ENCODE results near the gene UBAP2L.

Gene UBAP2L

GRCh38 chr1:154206196-154206595, 14.6 kb upstream of the UBAP2L start, which contains the start of gene CFAP141:
Gene CFAP141, minus strand, starts transcription at chr1:154206333. Its CDS starts 26 bp downstream, at chr1:154206307.
- no peak within 1 kb of the TSS for H3K4me3 ChIP-seq (ENCODE audit: low read depth, low read length)
- peaks cover 50% of the 10 kb centered on the region for H3K36me3 ChIP-seq (ENCODE audit: control insufficient read depth, insufficient read depth, low read length)
- no peak within 1 kb of the TSS for H3K9ac ChIP-seq (ENCODE audit: low read length)
- no peaks in the 10 kb centered on the region for H3K9me3 ChIP-seq (ENCODE audit: control insufficient read depth, insufficient read depth, low read depth, low read length)
- H3K27ac ChIP-seq (ENCODE audit: low read depth, low read length): no peak within 1 kb of the TSS
- no peaks in the 10 kb centered on the region for H3K4me1 ChIP-seq (ENCODE audit: control insufficient read depth, insufficient read depth, low read length)
- H3K27me3 ChIP-seq (ENCODE audit: control insufficient read depth, insufficient read depth, low read length): no peaks in the 10 kb centered on the region

DNA sequence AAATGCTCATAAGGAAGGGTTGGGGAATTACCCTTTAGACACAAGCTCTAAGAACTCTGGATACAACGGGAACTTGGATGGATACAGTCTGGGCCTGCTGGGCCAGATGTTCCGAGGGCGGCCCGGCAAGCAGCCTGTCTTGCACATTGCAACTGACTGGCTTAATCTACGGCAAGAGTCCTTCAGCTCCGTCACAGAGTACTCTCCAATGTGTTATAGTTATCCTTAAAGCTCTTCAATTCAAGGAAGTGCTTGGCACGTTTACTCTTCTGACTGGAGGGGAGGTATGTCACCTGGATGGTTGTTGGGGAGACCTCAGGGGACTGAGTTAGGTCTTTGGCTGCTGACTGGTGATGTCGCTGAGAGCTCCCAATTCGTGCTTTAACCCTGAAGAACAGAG, 13.5 kb upstream of the UBAP2L start:
- no peaks in the 10 kb centered on the region for H3K27me3 ChIP-seq (ENCODE audit: control insufficient read depth, insufficient read depth, low read length)
- no peak overlapping the region for H3K9ac ChIP-seq (ENCODE audit: low read length)
- no peak overlapping the region for H3K27ac ChIP-seq (ENCODE audit: low read depth, low read length)
- H3K4me3 ChIP-seq (ENCODE audit: low read depth, low read length): no peak overlapping the region
- H3K36me3 ChIP-seq (ENCODE audit: control insufficient read depth, insufficient read depth, low read length): peaks cover 59% of the 10 kb centered on the region
- no peaks in the 10 kb centered on the region for H3K4me1 ChIP-seq (ENCODE audit: control insufficient read depth, insufficient read depth, low read length)
- no peaks in the 10 kb centered on the region for H3K9me3 ChIP-seq (ENCODE audit: control insufficient read depth, insufficient read depth, low read depth, low read length)

DNA sequence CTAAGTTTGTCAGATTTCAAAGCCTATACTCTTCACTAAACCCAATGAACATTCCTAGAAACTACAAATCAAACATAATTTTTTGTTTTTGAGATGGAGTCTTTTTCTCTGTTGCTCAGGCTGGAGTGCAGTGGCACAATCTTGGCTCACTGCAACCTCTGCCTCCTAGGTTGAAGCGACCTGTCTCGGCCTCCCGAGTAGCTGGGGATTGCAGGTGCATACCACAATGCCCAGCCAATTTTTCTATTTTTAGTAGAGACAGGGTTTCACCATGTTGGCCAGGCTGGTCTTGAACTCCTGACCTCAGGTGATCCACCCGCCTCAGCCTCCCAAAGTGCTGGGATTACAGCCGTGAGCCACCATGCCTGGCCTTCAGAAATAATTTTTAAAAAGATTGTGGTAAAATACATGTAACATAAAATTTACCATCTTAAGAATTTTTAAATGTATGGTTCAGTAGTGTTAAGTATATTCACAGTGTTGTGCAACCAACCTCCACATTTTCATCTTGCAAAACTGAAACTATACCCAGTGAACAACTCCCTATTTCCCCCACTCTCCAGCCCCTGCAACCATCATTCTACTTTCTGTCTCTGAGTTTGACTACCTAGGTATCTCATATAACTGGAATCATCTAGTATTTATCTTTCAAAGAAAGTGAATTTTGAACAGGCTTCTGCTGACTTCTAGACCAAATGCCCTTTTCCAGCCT, 11.9 kb upstream of the UBAP2L start:
- Histone ChIP-seq H3K27ac (ENCODE audit: low read depth, low read length) (no peak overlapping the region), H3K4me1 (ENCODE audit: control insufficient read depth, insufficient read depth, low read length) (no peaks in the 10 kb centered on the region), H3K9me3 (ENCODE audit: control insufficient read depth, insufficient read depth, low read depth, low read length) (no peaks in the 10 kb centered on the region), H3K4me3 (ENCODE audit: low read depth, low read length) (no peak overlapping the region), H3K36me3 (ENCODE audit: control insufficient read depth, insufficient read depth, low read length) (peaks cover 75% of the 10 kb centered on the region), H3K9ac (ENCODE audit: low read length) (no peak overlapping the region), H3K27me3 (ENCODE audit: control insufficient read depth, insufficient read depth, low read length) (no peaks in the 10 kb centered on the region)

- peaks cover 75% of the 10 kb centered on the region for H3K36me3 ChIP-seq (ENCODE audit: control insufficient read depth, insufficient read depth, low read length)
- no peaks in the 10 kb centered on the region for H3K27me3 ChIP-seq (ENCODE audit: control insufficient read depth, insufficient read depth, low read length)
- no peak overlapping the region for H3K9ac ChIP-seq (ENCODE audit: low read length)
- no peaks in the 10 kb centered on the region for H3K4me1 ChIP-seq (ENCODE audit: control insufficient read depth, insufficient read depth, low read length)
- H3K4me3 ChIP-seq (ENCODE audit: low read depth, low read length): no peak overlapping the region
- no peaks in the 10 kb centered on the region for H3K9me3 ChIP-seq (ENCODE audit: control insufficient read depth, insufficient read depth, low read depth, low read length)
- no peak overlapping the region for H3K27ac ChIP-seq (ENCODE audit: low read depth, low read length)
Observed at GRCh38 chr1:154212083-154212482, 8.7 kb upstream of the UBAP2L start.

DNA sequence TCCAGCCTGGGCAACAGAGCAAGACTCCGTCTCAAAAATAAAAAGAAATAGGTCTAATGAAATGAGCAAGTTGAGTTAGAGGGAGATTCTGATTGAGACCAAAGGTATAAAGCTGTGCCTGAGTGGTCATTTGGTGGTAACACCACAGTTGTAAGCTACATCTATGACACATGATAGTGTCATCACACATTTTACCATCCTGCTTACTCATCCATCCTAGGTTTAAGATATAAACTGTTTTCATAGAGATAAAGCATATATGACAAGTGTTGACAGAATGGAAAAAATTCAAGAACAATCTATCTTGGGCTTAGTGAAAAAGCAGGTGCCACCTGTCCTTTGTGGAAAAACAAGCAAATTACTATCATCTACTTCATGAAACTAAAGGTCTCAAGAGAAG, 7.5 kb upstream of the UBAP2L start:
- no peak overlapping the region for H3K9ac ChIP-seq (ENCODE audit: low read length)
- no peak overlapping the region for H3K4me3 ChIP-seq (ENCODE audit: low read depth, low read length)
- no peak overlapping the region for H3K27ac ChIP-seq (ENCODE audit: low read depth, low read length)
- H3K27me3 ChIP-seq (ENCODE audit: control insufficient read depth, insufficient read depth, low read length): no peaks in the 10 kb centered on the region
- peaks cover 2% of the 10 kb centered on the region; the same call in 1 of the 2 replicates for H3K4me1 ChIP-seq (ENCODE audit: control insufficient read depth, insufficient read depth, low read length)
- H3K36me3 ChIP-seq (ENCODE audit: control insufficient read depth, insufficient read depth, low read length): peaks cover 76% of the 10 kb centered on the region
- no peaks in the 10 kb centered on the region for H3K9me3 ChIP-seq (ENCODE audit: control insufficient read depth, insufficient read depth, low read depth, low read length)

DNA sequence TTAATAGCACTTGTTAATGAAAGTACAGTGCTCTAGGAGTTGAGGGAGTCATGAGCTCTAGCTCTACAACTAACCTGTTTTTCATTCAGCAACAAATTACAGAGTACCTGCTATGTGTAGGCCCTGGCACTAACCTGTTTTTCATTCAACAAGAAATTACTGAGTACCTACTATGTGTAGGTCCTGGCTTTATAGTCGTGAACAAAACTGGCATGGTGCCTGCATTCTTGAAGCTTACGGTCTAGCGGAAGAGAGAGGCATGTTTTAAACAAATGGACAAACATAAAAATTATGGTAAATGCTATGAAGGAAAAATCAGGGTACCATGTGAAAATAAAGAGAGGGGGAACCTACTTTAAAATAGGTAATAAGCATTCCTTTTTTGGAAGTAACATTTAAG, 2.2 kb upstream of the UBAP2L start:
- Histone ChIP-seq H3K9ac (ENCODE audit: low read length) (no peak overlapping the region), H3K4me3 (ENCODE audit: low read depth, low read length) (peak overlapping the region; percentile 99; the same call in 1 of the 2 replicates), H3K36me3 (ENCODE audit: control insufficient read depth, insufficient read depth, low read length) (peaks cover 39% of the 10 kb centered on the region)

GRCh38 chr1:154219541-154219940, 1.2 kb upstream of the UBAP2L start:
- Histone ChIP-seq H3K9ac (ENCODE audit: low read length) (peak overlapping the region; percentile 100), H3K9me3 (ENCODE audit: control insufficient read depth, insufficient read depth, low read depth, low read length) (no peaks in the 10 kb centered on the region), H3K27ac (ENCODE audit: low read depth, low read length) (peak overlapping the region; percentile 99), H3K36me3 (ENCODE audit: control insufficient read depth, insufficient read depth, low read length) (peaks cover 35% of the 10 kb centered on the region), H3K4me3 (ENCODE audit: low read depth, low read length) (peak overlapping the region; percentile 99), H3K4me1 (ENCODE audit: control insufficient read depth, insufficient read depth, low read length) (peaks cover 22% of the 10 kb centered on the region), H3K27me3 (ENCODE audit: control insufficient read depth, insufficient read depth, low read length) (no peaks in the 10 kb centered on the region)

More for the DNA sequence above, 2.2 kb upstream of the UBAP2L start:
- H3K27me3 ChIP-seq (ENCODE audit: control insufficient read depth, insufficient read depth, low read length): no peaks in the 10 kb centered on the region
- peaks cover 22% of the 10 kb centered on the region for H3K4me1 ChIP-seq (ENCODE audit: control insufficient read depth, insufficient read depth, low read length)
- no peak overlapping the region for H3K27ac ChIP-seq (ENCODE audit: low read depth, low read length)
- no peaks in the 10 kb centered on the region for H3K9me3 ChIP-seq (ENCODE audit: control insufficient read depth, insufficient read depth, low read depth, low read length)

DNA sequence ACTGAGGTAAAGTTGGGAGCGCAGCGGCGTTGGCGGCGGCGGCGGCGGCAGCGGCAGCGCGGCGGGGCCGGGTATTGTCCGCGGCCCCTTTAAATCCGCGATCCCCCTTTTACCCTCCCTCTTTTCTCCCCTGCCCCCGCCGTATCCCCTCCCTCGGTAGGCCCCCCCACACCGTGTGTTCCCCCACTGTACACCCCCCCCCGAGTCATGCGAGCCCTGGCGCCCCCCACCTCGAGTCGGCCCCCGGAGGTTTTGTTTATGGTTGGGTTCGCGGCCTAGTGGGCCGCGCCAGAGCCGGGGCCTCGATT, 169 bp downstream of the UBAP2L start:
- peak overlapping the region; percentile 95 for H3K27ac ChIP-seq (ENCODE audit: low read depth, low read length)
- peak overlapping the region; percentile 90 for H3K9ac ChIP-seq (ENCODE audit: low read length)
- peak overlapping the region; percentile 99 for H3K4me3 ChIP-seq (ENCODE audit: low read depth, low read length)
- peaks cover 22% of the 10 kb centered on the region for H3K4me1 ChIP-seq (ENCODE audit: control insufficient read depth, insufficient read depth, low read length)
- no peaks in the 10 kb centered on the region for H3K9me3 ChIP-seq (ENCODE audit: control insufficient read depth, insufficient read depth, low read depth, low read length)
- H3K27me3 ChIP-seq (ENCODE audit: control insufficient read depth, insufficient read depth, low read length): no peaks in the 10 kb centered on the region
- peaks cover 47% of the 10 kb centered on the region for H3K36me3 ChIP-seq (ENCODE audit: control insufficient read depth, insufficient read depth, low read length)

DNA sequence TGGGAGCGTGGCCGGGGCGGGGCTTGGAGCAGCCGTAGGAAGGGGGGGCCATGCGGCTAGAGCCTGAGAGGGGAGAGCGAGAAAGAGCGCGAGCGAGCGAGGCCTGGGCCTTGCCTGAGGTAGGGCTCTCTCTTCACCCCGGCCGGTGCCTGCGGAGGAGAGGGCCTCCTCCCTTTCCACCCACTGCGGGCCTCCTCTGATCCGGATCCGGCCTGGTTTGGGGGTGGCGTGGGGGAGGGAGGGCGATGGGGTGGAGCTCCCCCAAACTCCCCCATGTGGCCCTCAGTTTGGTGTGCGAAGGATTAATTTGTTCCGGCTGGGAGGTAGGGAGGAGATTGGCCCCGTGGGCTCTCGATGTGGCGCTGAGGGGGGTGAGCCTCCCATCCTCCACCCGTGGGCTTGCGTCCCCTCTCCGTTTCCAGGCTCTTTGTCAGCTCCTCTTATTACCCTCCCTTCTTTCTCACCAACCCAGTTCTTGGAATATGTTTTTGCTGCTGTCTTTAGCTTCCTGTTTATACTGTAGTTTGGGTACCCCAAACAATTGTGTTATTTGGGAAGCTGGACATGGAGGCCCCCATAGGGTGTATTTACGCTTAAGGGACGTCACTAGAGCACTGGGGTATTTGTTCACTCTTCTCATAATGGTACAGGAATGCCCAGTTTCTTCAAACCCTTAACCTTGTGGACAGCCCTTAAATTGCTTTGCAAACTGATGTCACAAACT, 685 bp downstream of the UBAP2L start:
- Histone ChIP-seq H3K9me3 (ENCODE audit: control insufficient read depth, insufficient read depth, low read depth, low read length) (no peaks in the 10 kb centered on the region), H3K4me1 (ENCODE audit: control insufficient read depth, insufficient read depth, low read length) (peaks cover 22% of the 10 kb centered on the region), H3K9ac (ENCODE audit: low read length) (peak overlapping the region; percentile 90), H3K27me3 (ENCODE audit: control insufficient read depth, insufficient read depth, low read length) (no peaks in the 10 kb centered on the region), H3K4me3 (ENCODE audit: low read depth, low read length) (peak overlapping the region; percentile 99), H3K27ac (ENCODE audit: low read depth, low read length) (peak overlapping the region; percentile 95), H3K36me3 (ENCODE audit: control insufficient read depth, insufficient read depth, low read length) (peaks cover 52% of the 10 kb centered on the region)

GRCh38 chr1:154222518-154222917, 1.8 kb downstream of the UBAP2L start:
- Histone ChIP-seq H3K27ac (ENCODE audit: low read depth, low read length) (no peak overlapping the region), H3K36me3 (ENCODE audit: control insufficient read depth, insufficient read depth, low read length) (peaks cover 54% of the 10 kb centered on the region)

DNA sequence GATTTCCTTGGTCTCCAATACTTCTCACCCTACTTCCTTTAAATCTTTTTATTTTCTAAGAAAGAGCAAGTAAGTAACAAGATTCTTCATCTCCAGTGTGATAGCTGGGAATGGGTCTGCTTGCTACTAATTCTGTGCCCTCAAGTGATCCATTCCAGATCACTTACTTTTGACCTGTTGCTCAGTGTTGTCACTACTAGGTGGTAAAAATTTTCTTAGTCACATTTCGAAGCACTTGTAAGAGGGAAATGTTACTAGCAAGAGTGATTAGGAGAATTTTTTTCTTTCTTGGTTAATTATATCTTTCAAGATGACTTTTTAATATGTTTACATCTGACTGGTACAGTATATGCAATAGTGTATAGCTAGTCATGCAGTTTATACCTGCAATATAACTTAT, 2.2 kb downstream of the UBAP2L start:
- Histone ChIP-seq H3K4me3 (ENCODE audit: low read depth, low read length) (peak overlapping the region; percentile 99), H3K36me3 (ENCODE audit: control insufficient read depth, insufficient read depth, low read length) (peaks cover 54% of the 10 kb centered on the region), H3K9ac (ENCODE audit: low read length) (no peak overlapping the region), H3K9me3 (ENCODE audit: control insufficient read depth, insufficient read depth, low read depth, low read length) (no peaks in the 10 kb centered on the region), H3K4me1 (ENCODE audit: control insufficient read depth, insufficient read depth, low read length) (peaks cover 22% of the 10 kb centered on the region), H3K27me3 (ENCODE audit: control insufficient read depth, insufficient read depth, low read length) (no peaks in the 10 kb centered on the region), H3K27ac (ENCODE audit: low read depth, low read length) (no peak overlapping the region)

More at GRCh38 chr1:154222518-154222917, 1.8 kb downstream of the UBAP2L start:
- H3K9me3 ChIP-seq (ENCODE audit: control insufficient read depth, insufficient read depth, low read depth, low read length): no peaks in the 10 kb centered on the region
- peaks cover 22% of the 10 kb centered on the region for H3K4me1 ChIP-seq (ENCODE audit: control insufficient read depth, insufficient read depth, low read length)
- peak overlapping the region; percentile 99 for H3K4me3 ChIP-seq (ENCODE audit: low read depth, low read length)
- H3K27me3 ChIP-seq (ENCODE audit: control insufficient read depth, insufficient read depth, low read length): no peaks in the 10 kb centered on the region
- H3K9ac ChIP-seq (ENCODE audit: low read length): no peak overlapping the region
